ENCODE results near the gene HERPUD1.

GRCh38 chr16:56944954-56945839, 13.3 kb downstream of the HERPUD1 start:
- TF ChIP-seq ZNF785 (tag by site-specific recombination; IDR thresholded peaks at IDR 0.05) (no peak), ZNF350 (tag by site-specific recombination; IDR thresholded peaks at IDR 0.05) (no peak), CTCF (tag by site-specific recombination; IDR thresholded peaks at IDR 0.05) (no peak), KLF9 (tag by site-specific recombination; IDR thresholded peaks at IDR 0.05; ENCODE audit: low read depth) (no peak), YY1 (tag by site-specific recombination; IDR thresholded peaks at IDR 0.05) (no peak), PATZ1 (tag by site-specific recombination; IDR thresholded peaks at IDR 0.05) (no peak), ZNF670 (tag by site-specific recombination; IDR thresholded peaks at IDR 0.05; ENCODE audit: low read depth) (no peak), ZNF114 (tag by site-specific recombination; IDR thresholded peaks at IDR 0.05) (no peak), ZNF645 (tag by site-specific recombination; IDR thresholded peaks at IDR 0.05) (no peak), ZNF211 (tag by site-specific recombination; IDR thresholded peaks at IDR 0.05; ENCODE audit: low read depth) (no peak), ATF2 (tag by site-specific recombination; IDR thresholded peaks at IDR 0.05; ENCODE audit: low read depth) (no peak), ZNF133 (tag by site-specific recombination; IDR thresholded peaks at IDR 0.05) (no peak)

Measured in HEK293 (cell line).